Activated naive CD4-positive, alpha-beta T cell treated with anti-CD3 and anti-CD28 coated beads, Interleukin-2, amount 10 ng/mL, durations not matched to agents 7 days and 5 days (primary cell): ENCODE measurements around the gene NUDT8.
A peak's percentile ranks its signal among the peaks of the same experiment; 100 is the strongest.
"Not testable (repeated sequence)": the region's sequence is repeated elsewhere in the genome, so short reads cannot be mapped to it uniquely, and the experiment has no call there.

Experiments
- CTCF ChIA-PET: fragments of 350-600 bp; sonication (Branson Sonifier 250); formaldehyde crosslinking; loops from one replicate; lab custom pipeline; 2021; ENCODE audit warnings: antibody characterized with exemption; lab: Charles Lee
- DNase-seq: peaks from one replicate; pipeline ENCODE4 v3.0.0-alpha.2; 2020
- H3K27ac Mint-ChIP-seq: one replicate; pipeline ENCODE4 v1.8.0; 2021; ENCODE audit warnings: mild to moderate bottlenecking, moderate library complexity, mixed read lengths
- H3K27me3 Mint-ChIP-seq: one replicate; pipeline ENCODE4 v1.8.0; 2021; ENCODE audit warnings: mild to moderate bottlenecking, mixed read lengths
- H3K36me3 Mint-ChIP-seq: one replicate; pipeline ENCODE4 v1.8.0; 2021; ENCODE audit warnings: mixed read lengths
- H3K4me1 Mint-ChIP-seq: one replicate; pipeline ENCODE4 v1.8.0; 2021; ENCODE audit warnings: mixed read lengths
- H3K4me3 Mint-ChIP-seq: one replicate; pipeline ENCODE4 v1.8.0; 2021; ENCODE audit warnings: mild to moderate bottlenecking, moderate library complexity, mixed read lengths
- H3K9me3 Mint-ChIP-seq: one replicate; pipeline ENCODE4 v1.8.0; 2021; ENCODE audit warnings: mixed read lengths

NUDT8 gene

DNA sequence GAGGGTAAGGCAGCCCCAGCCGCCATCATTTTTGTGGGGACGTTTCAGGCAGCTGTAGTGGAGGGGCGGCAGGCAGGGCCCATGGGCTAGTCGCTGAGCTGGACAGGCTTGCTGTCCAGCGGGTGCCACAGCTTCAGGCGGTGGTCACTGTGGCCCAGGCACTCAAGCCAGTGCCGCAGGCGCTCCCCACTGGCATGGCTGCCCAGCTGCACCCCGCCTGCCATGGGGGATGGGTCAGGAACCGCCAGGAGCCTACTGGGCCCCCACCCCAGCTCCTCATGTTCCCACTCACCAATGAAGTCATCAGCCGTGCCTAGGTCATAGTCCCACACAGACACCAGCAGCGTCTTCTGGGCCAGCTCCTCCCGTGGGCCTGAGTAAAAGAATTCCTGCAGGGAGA lies 17.0 kb downstream of the NUDT8 start:
- peak; percentile 19 for DNase-seq
- peaks cover 47% of the 10 kb centered on the region for H3K4me1 Mint-ChIP-seq
- CTCF ChIA-PET = no interaction called here

DNA sequence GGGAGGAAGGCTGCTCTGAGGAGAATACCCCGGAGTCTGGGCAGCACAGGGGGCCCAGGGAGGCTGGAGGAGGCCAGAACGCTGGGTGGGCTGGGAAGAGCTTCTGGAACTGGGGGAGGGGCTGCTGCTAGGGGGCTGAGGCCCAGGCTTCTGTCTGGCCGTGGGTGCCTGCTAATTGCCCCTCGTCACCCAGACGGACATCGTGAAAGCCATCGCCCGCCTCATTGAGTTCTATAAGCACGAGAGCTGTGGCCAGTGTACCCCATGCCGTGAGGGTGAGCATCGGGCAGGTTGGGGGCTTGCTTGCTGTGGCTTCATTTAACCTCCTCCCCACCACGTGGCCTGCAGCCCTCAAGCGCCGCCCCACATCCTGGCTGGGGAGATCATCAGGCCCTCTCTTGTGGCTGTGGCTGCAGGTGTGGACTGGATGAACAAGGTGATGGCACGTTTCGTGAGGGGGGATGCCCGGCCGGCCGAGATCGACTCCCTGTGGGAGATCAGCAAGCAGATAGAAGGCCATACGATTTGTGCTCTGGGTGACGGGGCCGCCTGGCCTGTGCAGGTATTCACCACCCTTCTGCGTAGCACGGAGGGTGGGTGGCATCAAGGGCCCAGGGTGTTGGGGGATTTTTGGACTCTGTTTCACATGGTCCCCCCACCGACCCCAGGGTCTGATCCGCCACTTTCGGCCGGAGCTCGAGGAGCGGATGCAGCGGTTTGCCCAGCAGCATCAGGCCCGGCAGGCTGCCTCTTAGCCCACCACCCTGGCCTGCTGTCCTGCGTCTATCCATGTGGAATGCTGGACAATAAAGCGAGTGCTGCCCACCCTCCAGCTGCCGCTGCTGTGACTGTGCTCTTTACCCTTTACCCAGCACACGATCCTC lies 17.8 kb downstream of the NUDT8 start:
- peaks cover 48% of the 10 kb centered on the region for H3K4me1 Mint-ChIP-seq
- no peak overlapping the region for H3K4me3 Mint-ChIP-seq
- peak overlapping the region; percentile 98 for H3K27ac Mint-ChIP-seq
- peak; percentile 19 for DNase-seq
- H3K27me3 Mint-ChIP-seq = peaks cover 14% of the 10 kb centered on the region
- no peaks in the 10 kb centered on the region for H3K9me3 Mint-ChIP-seq
- peaks cover 25% of the 10 kb centered on the region for H3K36me3 Mint-ChIP-seq
- CTCF ChIA-PET = no interaction called here

More for the DNA sequence above, 17.0 kb downstream of the NUDT8 start:
- no peak overlapping the region for H3K4me3 Mint-ChIP-seq
- H3K9me3 Mint-ChIP-seq = no peaks in the 10 kb centered on the region
- H3K27me3 Mint-ChIP-seq = peaks cover 14% of the 10 kb centered on the region
- peak overlapping the region; percentile 98 for H3K27ac Mint-ChIP-seq
- H3K36me3 Mint-ChIP-seq = peaks cover 25% of the 10 kb centered on the region

GRCh38 chr11:67611165-67611564 lies 18.6 kb downstream of the NUDT8 start:
- peaks cover 47% of the 10 kb centered on the region for H3K4me1 Mint-ChIP-seq
- no peak overlapping the region for H3K27ac Mint-ChIP-seq
- peaks cover 25% of the 10 kb centered on the region for H3K36me3 Mint-ChIP-seq
- peak; percentile 18 for DNase-seq
- CTCF ChIA-PET = no interaction called here
- H3K9me3 Mint-ChIP-seq = no peaks in the 10 kb centered on the region
- no peak overlapping the region for H3K4me3 Mint-ChIP-seq
- peaks cover 10% of the 10 kb centered on the region for H3K27me3 Mint-ChIP-seq

- H3K36me3 Mint-ChIP-seq = peaks cover 25% of the 10 kb centered on the region
- H3K9me3 Mint-ChIP-seq = no peaks in the 10 kb centered on the region
- H3K27ac Mint-ChIP-seq = peak overlapping the region; percentile 37
- CTCF ChIA-PET = no interaction called here
- DNase-seq = peak; percentile 16
- H3K27me3 Mint-ChIP-seq = peaks cover 2% of the 10 kb centered on the region
- peaks cover 46% of the 10 kb centered on the region for H3K4me1 Mint-ChIP-seq
- no peak overlapping the region for H3K4me3 Mint-ChIP-seq
Measured at GRCh38 chr11:67610302-67610868, 19.4 kb downstream of the NUDT8 start.

GRCh38 chr11:67609316-67609715 lies 20.4 kb downstream of the NUDT8 start:
- H3K9me3 Mint-ChIP-seq = no peaks in the 10 kb centered on the region
- DNase-seq = peak; percentile 14
- H3K4me3 Mint-ChIP-seq = no peak overlapping the region
- H3K36me3 Mint-ChIP-seq = peaks cover 25% of the 10 kb centered on the region
- no peaks in the 10 kb centered on the region for H3K27me3 Mint-ChIP-seq
- CTCF ChIA-PET = no interaction called here
- peaks cover 36% of the 10 kb centered on the region for H3K4me1 Mint-ChIP-seq
- H3K27ac Mint-ChIP-seq = no peak overlapping the region

DNA sequence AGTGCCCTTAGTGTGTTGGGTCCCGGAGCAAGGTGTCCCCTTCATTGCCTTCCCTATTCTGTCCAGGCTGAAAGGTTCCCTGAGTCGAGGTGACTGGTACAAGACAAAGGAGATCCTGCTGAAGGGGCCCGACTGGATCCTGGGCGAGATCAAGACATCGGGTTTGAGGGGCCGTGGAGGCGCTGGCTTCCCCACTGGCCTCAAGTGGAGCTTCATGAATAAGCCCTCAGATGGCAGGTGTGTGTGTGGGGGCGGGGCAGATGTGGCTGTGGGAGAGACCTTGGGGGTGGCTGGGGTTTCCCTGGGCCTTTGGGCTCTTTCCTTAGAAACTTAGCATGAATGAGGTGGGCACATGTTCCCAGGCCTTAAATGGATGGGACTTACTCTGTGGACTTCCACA lies 21.3 kb downstream of the NUDT8 start:
- H3K9me3 Mint-ChIP-seq = no peaks in the 10 kb centered on the region
- peaks cover 23% of the 10 kb centered on the region for H3K36me3 Mint-ChIP-seq
- CTCF ChIA-PET = interaction anchor here (0.8 kb wide), 1 partner anchor 22 kb away, joined by 3 read pairs; no protein-coding TSS in a partner anchor
- peak overlapping the region; percentile 73 for H3K27ac Mint-ChIP-seq
- H3K4me3 Mint-ChIP-seq = peak overlapping the region; percentile 87
- no peaks in the 10 kb centered on the region for H3K27me3 Mint-ChIP-seq
- H3K4me1 Mint-ChIP-seq = peaks cover 30% of the 10 kb centered on the region
- peak; percentile 19 for DNase-seq

- peaks cover 19% of the 10 kb centered on the region for H3K36me3 Mint-ChIP-seq
- peak overlapping the region; percentile 73 for H3K27ac Mint-ChIP-seq
- peaks cover 8% of the 10 kb centered on the region for H3K27me3 Mint-ChIP-seq
- H3K9me3 Mint-ChIP-seq = no peaks in the 10 kb centered on the region
- H3K4me3 Mint-ChIP-seq = peak overlapping the region; percentile 87
- DNase-seq = peak; percentile 18
- peaks cover 25% of the 10 kb centered on the region for H3K4me1 Mint-ChIP-seq
- CTCF ChIA-PET = interaction anchor here (0.6 to 0.8 kb wide), 2 partner anchors 23 to 74 kb away, joined by 3 read pairs; no protein-coding TSS in a partner anchor
Measured at GRCh38 chr11:67607507-67607906, 22.2 kb downstream of the NUDT8 start.

DNA sequence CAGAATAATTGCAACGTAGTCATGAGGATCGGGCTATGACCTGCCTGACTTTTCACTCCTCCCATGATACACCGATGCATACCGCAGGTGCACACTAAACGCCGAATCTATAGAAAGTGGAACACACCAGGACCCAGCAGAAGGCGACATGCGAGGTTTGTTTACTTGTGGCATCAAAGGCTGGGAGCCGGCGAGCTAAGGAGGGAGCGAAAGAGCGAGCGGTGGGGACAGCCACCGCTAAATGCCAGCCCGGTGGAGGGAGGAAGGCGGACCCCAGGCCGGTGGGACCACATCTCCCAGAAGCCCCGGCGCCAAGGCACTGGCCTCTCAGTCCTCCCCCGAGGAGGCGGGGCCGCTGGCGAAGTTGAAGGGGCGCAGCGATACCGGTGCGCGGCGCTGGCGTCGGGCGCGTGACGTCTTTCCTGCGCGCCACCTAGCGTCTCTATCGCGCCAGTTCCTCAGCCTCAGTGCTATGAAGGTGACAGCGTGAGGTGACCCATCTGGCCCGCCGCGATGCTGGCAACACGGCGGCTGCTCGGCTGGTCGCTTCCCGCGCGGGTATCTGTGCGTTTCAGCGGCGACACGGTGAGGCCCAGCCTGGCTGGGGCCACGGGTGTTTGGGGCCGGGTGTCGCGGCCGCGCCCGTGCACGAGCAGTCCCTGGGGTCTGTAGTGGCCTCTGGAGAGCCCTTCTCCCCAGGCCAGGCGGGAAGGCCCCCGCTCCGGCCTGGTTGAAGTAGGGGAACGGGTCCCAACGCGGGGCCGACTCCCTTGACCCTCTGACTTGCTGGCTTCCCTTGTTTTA lies 23.0 kb downstream of the NUDT8 start, which contains the start of gene NDUFV1:
TSS of gene NDUFV1 (plus strand) at position 445 of the 804 bp plus-strand sequence. CDS start at position 514, 69 bp downstream.
- peaks cover 12% of the 10 kb centered on the region for H3K36me3 Mint-ChIP-seq
- CTCF ChIA-PET = interaction anchor here (0.6 kb wide), 1 partner anchor 75 kb away, joined by 3 read pairs; no protein-coding TSS in a partner anchor
- peak within 1 kb of the TSS; percentile 87 for H3K4me3 Mint-ChIP-seq
- peak; percentile 98 for DNase-seq
- peak within 1 kb of the TSS; percentile 73 for H3K27ac Mint-ChIP-seq
- no peaks in the 10 kb centered on the region for H3K9me3 Mint-ChIP-seq
- H3K4me1 Mint-ChIP-seq = peaks cover 22% of the 10 kb centered on the region
- H3K27me3 Mint-ChIP-seq = peaks cover 8% of the 10 kb centered on the region

- Mint-ChIP-seq H3K36me3 (peaks cover 12% of the 10 kb centered on the region), H3K9me3 (no peaks in the 10 kb centered on the region), H3K27ac (peak overlapping the region; percentile 73), H3K4me1 (peaks cover 22% of the 10 kb centered on the region), H3K27me3 (peaks cover 11% of the 10 kb centered on the region), H3K4me3 (peak overlapping the region; percentile 87)
- CTCF ChIA-PET = no interaction called here
- DNase-seq = no peak
Measured at GRCh38 chr11:67606093-67606491, 23.6 kb downstream of the NUDT8 start.

DNA sequence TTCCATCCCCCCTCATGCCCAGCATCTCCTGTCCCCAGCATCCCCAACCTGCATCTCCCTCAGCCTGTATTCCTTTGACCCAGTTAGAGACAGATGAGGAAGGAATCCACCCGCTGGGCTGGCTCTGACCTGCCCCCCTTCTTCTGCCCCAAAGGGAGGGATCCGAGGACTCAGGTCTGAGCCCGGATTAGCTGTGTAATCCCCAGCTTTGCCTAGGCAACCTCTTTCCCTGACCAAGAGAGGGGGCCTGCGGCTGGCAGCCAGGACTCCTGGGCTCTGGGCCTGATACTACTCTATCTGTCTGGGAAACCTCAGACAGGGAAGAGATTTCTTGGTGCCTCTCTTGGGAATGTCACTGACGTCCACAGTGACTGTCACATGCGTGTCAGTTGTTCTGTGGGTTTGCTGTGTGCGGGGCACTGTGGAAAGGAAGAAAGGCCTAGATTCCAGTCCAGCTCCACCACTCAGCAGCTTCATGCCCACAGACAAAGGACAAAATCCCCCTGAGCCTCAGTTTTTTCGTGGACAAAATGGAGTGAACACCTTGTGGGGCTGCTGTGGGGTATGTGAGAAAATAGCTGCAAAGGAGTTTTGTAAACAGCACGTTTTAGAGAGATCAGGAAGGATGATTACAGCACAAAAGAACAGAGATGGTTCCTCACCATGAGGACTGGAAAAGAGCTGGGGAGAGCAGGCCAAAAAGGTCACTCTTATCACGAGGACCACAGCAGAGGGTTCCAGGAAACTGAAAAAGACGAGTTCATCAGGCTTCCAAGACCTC lies 24.3 kb downstream of the NUDT8 start:
- Mint-ChIP-seq H3K9me3 (no peaks in the 10 kb centered on the region), H3K4me1 (peaks cover 22% of the 10 kb centered on the region), H3K27me3 (peaks cover 17% of the 10 kb centered on the region), H3K27ac (peak overlapping the region; percentile 1), H3K4me3 (peak overlapping the region; percentile 61), H3K36me3 (peaks cover 9% of the 10 kb centered on the region)
- peak; percentile 15 for DNase-seq
- CTCF ChIA-PET = no interaction called here

- H3K27ac Mint-ChIP-seq = no peak overlapping the region
- CTCF ChIA-PET = no interaction called here
- H3K4me1 Mint-ChIP-seq = peaks cover 22% of the 10 kb centered on the region
- peaks cover 23% of the 10 kb centered on the region for H3K27me3 Mint-ChIP-seq
- H3K36me3 Mint-ChIP-seq = peaks cover 9% of the 10 kb centered on the region
- DNase-seq = no peak
- peak overlapping the region; percentile 19 for H3K4me3 Mint-ChIP-seq
- H3K9me3 Mint-ChIP-seq = no peaks in the 10 kb centered on the region
Measured at GRCh38 chr11:67604815-67605214, 24.9 kb downstream of the NUDT8 start.

DNA sequence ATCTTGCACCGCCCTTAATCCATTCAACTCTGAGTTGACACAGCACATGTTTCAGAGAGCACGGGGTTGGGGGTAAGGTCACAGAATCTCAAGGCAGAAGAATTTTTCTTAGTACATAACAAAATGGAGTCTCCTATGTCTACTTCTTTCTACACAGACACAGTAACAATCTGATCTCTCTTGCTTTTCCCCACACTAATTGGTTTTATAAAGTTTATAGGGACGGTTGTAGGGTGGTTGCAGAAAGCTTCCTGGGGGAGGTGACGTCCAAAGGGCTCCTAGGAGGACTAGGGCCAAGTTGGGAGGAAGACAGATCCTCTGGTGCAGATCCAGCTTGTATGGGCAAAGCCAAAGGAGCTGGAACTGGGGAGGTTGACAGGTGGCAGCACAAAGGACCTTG lies 25.6 kb downstream of the NUDT8 start:
- not testable (repeated sequence) for H3K9me3 Mint-ChIP-seq

GRCh38 chr11:67601098-67601497 lies 28.6 kb downstream of the NUDT8 start:
- CTCF ChIA-PET = no interaction called here
- Mint-ChIP-seq H3K27ac (no peak overlapping the region), H3K9me3 (no peaks in the 10 kb centered on the region), H3K4me3 (no peak overlapping the region), H3K27me3 (peaks cover 43% of the 10 kb centered on the region), H3K4me1 (peaks cover 8% of the 10 kb centered on the region), H3K36me3 (no peaks in the 10 kb centered on the region)
- no peak for DNase-seq

More for the DNA sequence above, 25.6 kb downstream of the NUDT8 start:
- CTCF ChIA-PET, H3K27ac Mint-ChIP-seq, H3K36me3 Mint-ChIP-seq, DNase-seq: not testable (repeated sequence)
- H3K4me1 Mint-ChIP-seq = peaks cover 22% of the 10 kb centered on the region
- H3K4me3 Mint-ChIP-seq = peak overlapping the region; percentile 19
- H3K27me3 Mint-ChIP-seq = peaks cover 30% of the 10 kb centered on the region
